ENCODE results near the gene DLG2.
A peak's percentile ranks its signal among the peaks of the same experiment; 100 is the strongest.
"Not testable (repeated sequence)": the region's sequence is repeated elsewhere in the genome, so short reads cannot be mapped to it uniquely, and the experiment has no call there.

The DLG2 gene

GRCh38 chr11:85627998-85628770, 1.0 kb upstream of the DLG2 start, which contains the start of gene TMEM126B:
TSS of gene TMEM126B (plus strand) at chr11:85628593. CDS start at chr11:85628608, 15 bp downstream.
- H3K36me3 ChIP-seq (ENCODE audit: insufficient read depth, low read length) = no peaks in the 10 kb centered on the region
- peak within 1 kb of the TSS; percentile 49 for H3K9ac ChIP-seq (ENCODE audit: low read length)

GRCh38 chr11:85626496-85626895, 648 bp downstream of the DLG2 start:
- H3K4me1 ChIP-seq (ENCODE audit: insufficient read depth, low read length) = peaks cover 20% of the 10 kb centered on the region
- no peaks in the 10 kb centered on the region for H3K27me3 ChIP-seq (ENCODE audit: control insufficient read depth in 1 of 2, insufficient read depth in 2 of 2, low read length in 2 of 2)
- H3K9ac ChIP-seq (ENCODE audit: low read length) = peak overlapping the region; percentile 40
- peak overlapping the region; percentile 75 to 94 for H3K4me3 ChIP-seq (ENCODE audit: low read depth in 1 of 2, low read length in 2 of 2)
- H3K27ac ChIP-seq (ENCODE audit: low read depth, low read length) = peak overlapping the region; percentile 99
- H3K9me3 ChIP-seq (ENCODE audit: low read length) = no peaks in the 10 kb centered on the region
- H3K36me3 ChIP-seq (ENCODE audit: insufficient read depth, low read length) = no peaks in the 10 kb centered on the region

More at GRCh38 chr11:85627998-85628770, 1.0 kb upstream of the DLG2 start, which contains the start of gene TMEM126B:
- peak within 1 kb of the TSS; percentile 75 to 94 for H3K4me3 ChIP-seq (ENCODE audit: low read depth in 1 of 2, low read length in 2 of 2)
- H3K9me3 ChIP-seq (ENCODE audit: low read length) = no peaks in the 10 kb centered on the region
- H3K27me3 ChIP-seq (ENCODE audit: control insufficient read depth in 1 of 2, insufficient read depth in 2 of 2, low read length in 2 of 2) = no peaks in the 10 kb centered on the region
- H3K4me1 ChIP-seq (ENCODE audit: insufficient read depth, low read length) = peaks cover 20% of the 10 kb centered on the region
- H3K27ac ChIP-seq (ENCODE audit: low read depth, low read length) = peak within 1 kb of the TSS; percentile 99

- H3K9me3 ChIP-seq (ENCODE audit: low read length) = no peaks in the 10 kb centered on the region
- H3K27ac ChIP-seq (ENCODE audit: low read depth, low read length) = no peak overlapping the region
These were observed 6.9 kb downstream of the DLG2 start for GRCh38 chr11:85620256-85620655.

DNA sequence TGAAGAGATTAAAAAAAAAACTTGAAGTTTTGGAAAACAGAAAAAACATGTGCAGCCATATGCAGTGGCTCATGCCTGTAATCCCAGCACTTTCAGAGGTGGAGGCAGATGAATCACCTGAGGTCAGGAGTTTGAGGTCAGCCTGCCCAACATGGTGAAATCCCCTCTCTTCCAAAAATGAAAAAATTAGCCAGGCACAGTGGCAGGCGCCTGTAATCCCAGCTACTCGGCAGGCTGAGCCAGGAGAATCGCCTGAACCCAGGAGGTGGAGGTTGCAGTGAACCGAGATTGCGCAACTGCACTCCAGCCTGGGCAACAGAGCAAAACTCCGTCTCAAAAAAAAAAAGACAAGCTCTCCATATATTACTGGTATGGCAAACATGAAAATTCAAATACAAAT, 7.6 kb downstream of the DLG2 start:
- no peak overlapping the region for H3K9ac ChIP-seq (ENCODE audit: low read length)
- H3K36me3 ChIP-seq (ENCODE audit: insufficient read depth, low read length) = no peaks in the 10 kb centered on the region
- H3K27me3 ChIP-seq (ENCODE audit: control insufficient read depth in 1 of 2, insufficient read depth in 2 of 2, low read length in 2 of 2) = no peaks in the 10 kb centered on the region
- no peaks in the 10 kb centered on the region for H3K4me1 ChIP-seq (ENCODE audit: insufficient read depth, low read length)
- no peaks in the 10 kb centered on the region for H3K9me3 ChIP-seq (ENCODE audit: low read length)
- no peak overlapping the region for H3K27ac ChIP-seq (ENCODE audit: low read depth, low read length)
- no peak overlapping the region for H3K4me3 ChIP-seq (ENCODE audit: low read depth in 1 of 2, low read length in 2 of 2)

More at GRCh38 chr11:85620256-85620655, 6.9 kb downstream of the DLG2 start:
- Histone ChIP-seq H3K27me3 (ENCODE audit: control insufficient read depth in 1 of 2, insufficient read depth in 2 of 2, low read length in 2 of 2) (no peaks in the 10 kb centered on the region), H3K9ac (ENCODE audit: low read length) (no peak overlapping the region), H3K36me3 (ENCODE audit: insufficient read depth, low read length) (no peaks in the 10 kb centered on the region), H3K4me1 (ENCODE audit: insufficient read depth, low read length) (peaks cover under 1% of the 10 kb centered on the region), H3K4me3 (ENCODE audit: low read depth in 1 of 2, low read length in 2 of 2) (no peak overlapping the region)

- not testable (repeated sequence) for H3K4me3 ChIP-seq (ENCODE audit: low read depth in 1 of 2, low read length in 2 of 2); H3K27ac ChIP-seq (ENCODE audit: low read depth, low read length); H3K27me3 ChIP-seq (ENCODE audit: control insufficient read depth in 1 of 2, insufficient read depth in 2 of 2, low read length in 2 of 2)
These were observed 15.5 kb downstream of the DLG2 start for GRCh38 chr11:85611643-85612042.

DNA sequence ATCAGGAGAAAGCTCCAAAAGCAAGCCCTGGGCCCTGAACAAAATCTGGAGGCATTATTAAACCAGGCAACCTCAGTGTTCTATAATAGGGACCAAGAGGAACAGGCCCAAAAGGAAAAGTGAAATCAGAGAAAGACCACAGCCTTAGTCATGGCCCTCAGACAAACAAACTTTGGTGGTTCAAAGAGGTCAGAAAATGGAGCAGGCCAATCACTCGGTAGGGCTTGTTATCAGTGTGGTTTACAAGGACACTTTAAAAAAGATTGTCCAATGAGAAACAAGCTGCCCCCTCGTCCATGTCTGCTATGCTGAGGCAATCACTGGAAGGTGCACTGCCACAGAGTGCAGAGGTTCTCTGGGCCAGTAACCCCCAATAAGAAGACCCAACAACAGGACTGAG, 17.9 kb downstream of the DLG2 start:
- not testable (repeated sequence) for H3K27ac ChIP-seq (ENCODE audit: low read depth, low read length); H3K27me3 ChIP-seq (ENCODE audit: control insufficient read depth in 1 of 2, insufficient read depth in 2 of 2, low read length in 2 of 2); H3K9me3 ChIP-seq (ENCODE audit: low read length); H3K36me3 ChIP-seq (ENCODE audit: insufficient read depth, low read length); H3K9ac ChIP-seq (ENCODE audit: low read length); H3K4me3 ChIP-seq (ENCODE audit: low read depth in 1 of 2, low read length in 2 of 2); H3K4me1 ChIP-seq (ENCODE audit: insufficient read depth, low read length)

More at GRCh38 chr11:85611643-85612042, 15.5 kb downstream of the DLG2 start:
- not testable (repeated sequence) for H3K4me1 ChIP-seq (ENCODE audit: insufficient read depth, low read length); H3K9me3 ChIP-seq (ENCODE audit: low read length); H3K36me3 ChIP-seq (ENCODE audit: insufficient read depth, low read length); H3K9ac ChIP-seq (ENCODE audit: low read length)

GRCh38 chr11:85608621-85609020, 18.5 kb downstream of the DLG2 start:
- H3K4me1 ChIP-seq (ENCODE audit: insufficient read depth, low read length); H3K9me3 ChIP-seq (ENCODE audit: low read length); H3K36me3 ChIP-seq (ENCODE audit: insufficient read depth, low read length); H3K4me3 ChIP-seq (ENCODE audit: low read depth in 1 of 2, low read length in 2 of 2); H3K27ac ChIP-seq (ENCODE audit: low read depth, low read length); H3K9ac ChIP-seq (ENCODE audit: low read length); H3K27me3 ChIP-seq (ENCODE audit: control insufficient read depth in 1 of 2, insufficient read depth in 2 of 2, low read length in 2 of 2): not testable (repeated sequence)

- not testable (repeated sequence) for H3K4me3 ChIP-seq (ENCODE audit: low read depth in 1 of 2, low read length in 2 of 2); H3K9ac ChIP-seq (ENCODE audit: low read length); H3K9me3 ChIP-seq (ENCODE audit: low read length); H3K27ac ChIP-seq (ENCODE audit: low read depth, low read length); H3K27me3 ChIP-seq (ENCODE audit: control insufficient read depth in 1 of 2, insufficient read depth in 2 of 2, low read length in 2 of 2); H3K36me3 ChIP-seq (ENCODE audit: insufficient read depth, low read length); H3K4me1 ChIP-seq (ENCODE audit: insufficient read depth, low read length)
These were observed 20.9 kb downstream of the DLG2 start for GRCh38 chr11:85606237-85606636.

DNA sequence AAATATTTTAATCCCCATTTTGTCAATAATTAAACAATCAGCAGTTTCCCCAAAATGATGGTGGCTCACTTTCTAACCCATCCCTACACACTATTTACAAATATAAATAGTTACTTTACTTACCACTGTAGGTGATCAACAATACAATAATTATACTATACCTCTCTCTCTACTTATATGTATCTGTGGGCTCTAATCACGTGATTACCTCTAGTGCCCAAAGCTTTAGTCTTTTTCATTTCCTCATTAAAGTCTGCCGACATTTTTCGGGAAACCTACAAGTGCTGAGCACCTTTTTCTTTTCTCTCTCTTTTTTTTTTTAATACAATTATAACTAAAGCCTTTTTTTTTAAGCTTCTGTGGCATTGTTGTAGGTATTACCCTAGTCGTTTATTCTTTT, 23.9 kb downstream of the DLG2 start:
- Histone ChIP-seq H3K27ac (ENCODE audit: low read depth, low read length) (no peak overlapping the region), H3K9me3 (ENCODE audit: low read length) (no peaks in the 10 kb centered on the region), H3K9ac (ENCODE audit: low read length) (no peak overlapping the region), H3K36me3 (ENCODE audit: insufficient read depth, low read length) (no peaks in the 10 kb centered on the region), H3K4me3 (ENCODE audit: low read depth in 1 of 2, low read length in 2 of 2) (no peak overlapping the region), H3K27me3 (ENCODE audit: control insufficient read depth in 1 of 2, insufficient read depth in 2 of 2, low read length in 2 of 2) (no peaks in the 10 kb centered on the region), H3K4me1 (ENCODE audit: insufficient read depth, low read length) (no peaks in the 10 kb centered on the region)

GRCh38 chr11:85602526-85603213, 24.5 kb downstream of the DLG2 start:
- H3K9me3 ChIP-seq (ENCODE audit: low read length) = no peaks in the 10 kb centered on the region
- no peak overlapping the region for H3K27ac ChIP-seq (ENCODE audit: low read depth, low read length)
- H3K4me1 ChIP-seq (ENCODE audit: insufficient read depth, low read length) = no peaks in the 10 kb centered on the region
- H3K9ac ChIP-seq (ENCODE audit: low read length) = no peak overlapping the region
- no peaks in the 10 kb centered on the region for H3K36me3 ChIP-seq (ENCODE audit: insufficient read depth, low read length)
- no peak overlapping the region for H3K4me3 ChIP-seq (ENCODE audit: low read depth in 1 of 2, low read length in 2 of 2)
- H3K27me3 ChIP-seq (ENCODE audit: control insufficient read depth in 1 of 2, insufficient read depth in 2 of 2, low read length in 2 of 2) = no peaks in the 10 kb centered on the region

DNA sequence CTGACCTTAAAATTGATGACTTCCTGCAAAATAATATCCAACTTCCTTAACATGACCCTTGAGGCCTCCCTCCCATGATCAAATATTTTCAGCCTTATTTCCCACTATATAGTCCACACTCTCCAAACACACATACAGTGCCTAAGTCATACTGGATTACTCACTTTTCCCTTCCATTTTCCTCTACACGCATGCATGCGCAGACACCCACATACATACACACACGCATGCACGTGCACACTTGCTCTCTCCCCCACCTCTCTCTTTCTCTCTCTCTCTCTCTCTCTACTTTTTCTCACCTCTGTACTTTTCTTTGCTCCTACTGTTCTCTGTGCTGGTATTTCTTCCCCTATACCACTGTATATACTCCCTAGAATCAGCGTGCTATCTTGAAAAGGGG, 28.1 kb downstream of the DLG2 start:
- Histone ChIP-seq H3K4me3 (ENCODE audit: low read depth in 1 of 2, low read length in 2 of 2) (no peak overlapping the region), H3K36me3 (ENCODE audit: insufficient read depth, low read length) (no peaks in the 10 kb centered on the region), H3K27me3 (ENCODE audit: control insufficient read depth in 1 of 2, insufficient read depth in 2 of 2, low read length in 2 of 2) (no peaks in the 10 kb centered on the region), H3K9ac (ENCODE audit: low read length) (no peak overlapping the region), H3K9me3 (ENCODE audit: low read length) (no peaks in the 10 kb centered on the region), H3K27ac (ENCODE audit: low read depth, low read length) (no peak overlapping the region), H3K4me1 (ENCODE audit: insufficient read depth, low read length) (no peaks in the 10 kb centered on the region)
